HEK293T (cell line): ENCODE measurements around the gene SLC7A6.

Experiments used
- BHLHE40 ChIP-seq: fragments of 450-650 bp; IDR thresholded peaks from 2 replicates; pipeline ENCODE4 v1.6.1; 2016; ENCODE audit warnings: mild to moderate bottlenecking, moderate library complexity, borderline replicate concordance
- FOXK2 ChIP-seq: fragments of 450-650 bp; IDR thresholded peaks from 2 replicates; pipeline ENCODE4 v1.6.1; 2016; ENCODE audit warnings: mild to moderate bottlenecking
- FOXM1 ChIP-seq: fragments of 450-650 bp; IDR thresholded peaks from 2 replicates; pipeline ENCODE4 v1.6.1; 2017; ENCODE audit warnings: mild to moderate bottlenecking, borderline replicate concordance
- LEF1 ChIP-seq: fragments of 450-650 bp; IDR thresholded peaks from 2 replicates; pipeline ENCODE4 v1.6.1; 2017; ENCODE audit warnings: mild to moderate bottlenecking, borderline replicate concordance
- SP1 ChIP-seq: fragments of 450-650 bp; IDR thresholded peaks from 2 replicates; pipeline ENCODE4 v1.6.1; 2017
- SUZ12 ChIP-seq: fragments of 450-650 bp; IDR thresholded peaks from 2 replicates; pipeline ENCODE4 v1.6.1; 2016; ENCODE audit warnings: mild to moderate bottlenecking

- TF ChIP-seq BHLHE40 (no peak), FOXM1 (no peak), SUZ12 (no peak), SP1 (no peak), FOXK2 (no peak), LEF1 (no peak)
These were observed 36.6 kb downstream of the SLC7A6 start for GRCh38 chr16:68300734-68301459.
